Astrocyte (in vitro differentiated cells and primary cell): ENCODE measurements around the gene GSKIP. TPM values are rescaled to one million over a fixed set of nuclear protein-coding genes. Genes with fewer than 3 reads are reported as not detected.

Experiments used
- DNase-seq: peaks from one replicate; pipeline ENCODE4 v3.0.0-alpha.2; 2010; ENCODE audit warnings: low read depth
- FAIRE-seq: peaks from 2 replicates; lab custom pipeline; 2011; peaks lifted over from hg19 to GRCh38; lab: Jason Lieb, UNC
- H2AFZ ChIP-seq: 2 replicates; pipeline ENCODE4 v1.6.0; 2012; ENCODE audit warnings: low read depth, low read length, inconsistent platforms
- H3K27ac ChIP-seq: 2 replicates; pipeline ENCODE4 v1.5.1; 2011; ENCODE audit warnings: low read depth, low read length, inconsistent platforms
- H3K27me3 ChIP-seq: 2 replicates; pipeline ENCODE4 v1.6.0; 2011; ENCODE audit warnings: low read length, inconsistent platforms; ENCODE audit not compliant: insufficient read depth
- H3K36me3 ChIP-seq: 2 replicates; pipeline ENCODE4 v1.5.1; 2011; ENCODE audit warnings: low read length, inconsistent platforms; ENCODE audit not compliant: insufficient read depth
- H3K4me1 ChIP-seq: 2 replicates; pipeline ENCODE4 v1.5.1; 2011; ENCODE audit warnings: low read length, inconsistent platforms; ENCODE audit not compliant: insufficient read depth
- H3K4me2 ChIP-seq: 2 replicates; pipeline ENCODE4 v1.6.0; 2012; ENCODE audit warnings: low read length, inconsistent platforms
- H3K4me3 ChIP-seq: 2 replicates; pipeline ENCODE4 v1.5.1; 2011; ENCODE audit warnings: low read depth, mild to moderate bottlenecking, low read length, inconsistent platforms; ENCODE audit not compliant: insufficient read depth
- H3K79me2 ChIP-seq: 2 replicates; pipeline ENCODE4 v1.6.0; 2012; ENCODE audit warnings: mild to moderate bottlenecking, low read length, inconsistent platforms; ENCODE audit not compliant: insufficient read depth
- H3K9ac ChIP-seq: 2 replicates; pipeline ENCODE4 v1.6.0; 2012; ENCODE audit warnings: mild to moderate bottlenecking, low read length, inconsistent platforms
- H3K9me3 ChIP-seq: 2 replicates; pipeline ENCODE4 v1.5.1; 2012; ENCODE audit warnings: low read depth, mild to moderate bottlenecking, low read length, inconsistent platforms; ENCODE audit not compliant: insufficient read depth
- H4K20me1 ChIP-seq: 2 replicates; pipeline ENCODE4 v1.6.0; 2012; ENCODE audit warnings: low read length, inconsistent platforms; ENCODE audit not compliant: insufficient read depth
- H3K27ac Mint-ChIP-seq: one replicate; pipeline ENCODE4 v1.8.0; 2021; ENCODE audit warnings: mild to moderate bottlenecking, mixed read lengths; ENCODE audit not compliant: unreplicated experiment
- H3K27me3 Mint-ChIP-seq: one replicate; pipeline ENCODE4 v1.8.0; 2021; ENCODE audit warnings: low read depth, mixed read lengths; ENCODE audit not compliant: unreplicated experiment
- H3K36me3 Mint-ChIP-seq: one replicate; pipeline ENCODE4 v1.8.0; 2021; ENCODE audit warnings: low read depth, mixed read lengths; ENCODE audit not compliant: unreplicated experiment
- H3K4me1 Mint-ChIP-seq: one replicate; pipeline ENCODE4 v1.8.0; 2021; ENCODE audit warnings: low read depth, mixed read lengths; ENCODE audit not compliant: unreplicated experiment
- H3K4me3 Mint-ChIP-seq: one replicate; pipeline ENCODE4 v1.8.0; 2021; ENCODE audit warnings: mild to moderate bottlenecking, moderate library complexity, mixed read lengths; ENCODE audit not compliant: unreplicated experiment
- H3K9me3 Mint-ChIP-seq: one replicate; pipeline ENCODE4 v1.8.0; 2021; ENCODE audit warnings: mild to moderate bottlenecking, mixed read lengths; ENCODE audit not compliant: unreplicated experiment
- CTCF ChIP-seq: IDR thresholded peaks from 2 replicates; pipeline ENCODE4 v1.5.1; 2011; ENCODE audit warnings: low read depth, mild to moderate bottlenecking, inconsistent platforms, low read length, moderate library complexity; ENCODE audit not compliant: insufficient read depth
- EZH2 ChIP-seq: IDR thresholded peaks from 2 replicates; pipeline ENCODE4 v1.6.1; 2012; ENCODE audit warnings: mild to moderate bottlenecking, low read length, inconsistent platforms; ENCODE audit not compliant: insufficient read depth
- total RNA-seq: library from RNA; stranded (reverse); gene quantifications from 2 replicates; pipeline ENCODE4 v1.2.1, GENCODE V29; 2021

The GSKIP gene
- total RNA-seq, 1 donor from 2014 or later, result 22.7 TPM

- DNase-seq (no peak), FAIRE-seq (no peak)
- peaks cover 2% of the 10 kb centered on the region for H3K4me1 ChIP-seq
- H3K36me3 ChIP-seq, result no peaks in the 10 kb centered on the region
- H2AFZ ChIP-seq, result no peak overlapping the region
- H3K9ac ChIP-seq, result no peak overlapping the region
- H3K9me3 ChIP-seq, result no peaks in the 10 kb centered on the region
- H3K79me2 ChIP-seq, result no peaks in the 10 kb centered on the region
- H3K27me3 Mint-ChIP-seq, result peaks cover 10% of the 10 kb centered on the region
- no peak overlapping the region for H3K4me3 ChIP-seq
- no peak overlapping the region for H3K27ac Mint-ChIP-seq
- H3K27ac ChIP-seq, result no peak overlapping the region
- TF ChIP-seq EZH2 (no peak), CTCF (no peak)
- no peak overlapping the region for H3K4me2 ChIP-seq
- peaks cover 2% of the 10 kb centered on the region for H3K4me1 Mint-ChIP-seq
- H3K9me3 Mint-ChIP-seq, result peaks cover under 1% of the 10 kb centered on the region
- H3K27me3 ChIP-seq, result peaks cover 3% of the 10 kb centered on the region
- no peaks in the 10 kb centered on the region for H3K36me3 Mint-ChIP-seq
- no peak overlapping the region for H3K4me3 Mint-ChIP-seq
- H4K20me1 ChIP-seq, result no peaks in the 10 kb centered on the region
These were observed 50.2 kb downstream of the GSKIP start for GRCh38 chr14:96413526-96413925.

GRCh38 chr14:96415559-96415958 is 52.2 kb downstream of the GSKIP start:
- no peak overlapping the region for H3K9ac ChIP-seq
- no peak for DNase-seq
- H2AFZ ChIP-seq, result no peak overlapping the region
- H3K4me1 Mint-ChIP-seq, result no peaks in the 10 kb centered on the region
- H3K27me3 ChIP-seq, result peaks cover 3% of the 10 kb centered on the region
- H3K27ac Mint-ChIP-seq, result no peak overlapping the region
- FAIRE-seq, result no peak
- H3K36me3 Mint-ChIP-seq, result no peaks in the 10 kb centered on the region
- H3K4me1 ChIP-seq, result no peaks in the 10 kb centered on the region
- no peaks in the 10 kb centered on the region for H3K9me3 Mint-ChIP-seq
- H3K79me2 ChIP-seq, result no peaks in the 10 kb centered on the region
- TF ChIP-seq EZH2 (no peak), CTCF (no peak)
- no peak overlapping the region for H3K27ac ChIP-seq
- no peaks in the 10 kb centered on the region for H3K9me3 ChIP-seq
- H3K4me2 ChIP-seq, result no peak overlapping the region
- H3K27me3 Mint-ChIP-seq, result peaks cover 10% of the 10 kb centered on the region
- H3K36me3 ChIP-seq, result no peaks in the 10 kb centered on the region
- H4K20me1 ChIP-seq, result no peaks in the 10 kb centered on the region
- H3K4me3 ChIP-seq, result no peak overlapping the region
- H3K4me3 Mint-ChIP-seq, result no peak overlapping the region

GRCh38 chr14:96416292-96416691 is 53.0 kb downstream of the GSKIP start:
- DNase-seq (no peak), FAIRE-seq (no peak)
- H3K27ac Mint-ChIP-seq, result no peak overlapping the region
- no peak overlapping the region for H3K4me2 ChIP-seq
- H3K9me3 ChIP-seq, result no peaks in the 10 kb centered on the region
- H3K36me3 ChIP-seq, result no peaks in the 10 kb centered on the region
- H3K9me3 Mint-ChIP-seq, result no peaks in the 10 kb centered on the region
- H4K20me1 ChIP-seq, result no peaks in the 10 kb centered on the region
- H2AFZ ChIP-seq, result no peak overlapping the region
- H3K4me3 ChIP-seq, result no peak overlapping the region
- H3K27me3 ChIP-seq, result peaks cover 3% of the 10 kb centered on the region
- H3K27me3 Mint-ChIP-seq, result peaks cover 10% of the 10 kb centered on the region
- H3K4me3 Mint-ChIP-seq, result no peak overlapping the region
- H3K4me1 Mint-ChIP-seq, result no peaks in the 10 kb centered on the region
- H3K9ac ChIP-seq, result no peak overlapping the region
- no peak overlapping the region for H3K27ac ChIP-seq
- TF ChIP-seq EZH2 (no peak), CTCF (no peak)
- no peaks in the 10 kb centered on the region for H3K36me3 Mint-ChIP-seq
- no peaks in the 10 kb centered on the region for H3K4me1 ChIP-seq
- no peaks in the 10 kb centered on the region for H3K79me2 ChIP-seq
